Skin of body (tissue), 2 donors: ENCODE data around the gene SETD2. TPM values are rescaled to one million over a fixed set of nuclear protein-coding genes. Genes with fewer than 3 reads are reported as not detected.

ENCODE experiments used
- DNase-seq: peaks from one replicate; lab custom pipeline; 2025; lab: John Stamatoyannopoulos, UW
- total RNA-seq: library from RNA; depleted of rRNA; stranded (reverse); fragments of >200 nt; gene quantifications from one replicate; pipeline ENCODE4 v1.2.3, GENCODE V29; 2014

The SETD2 gene
- total RNA-seq, 1 donor from 2014 or later = 72.1 TPM

GRCh38 chr3:46985588-46985987 lies 178.3 kb downstream of the SETD2 start:
- no peak for DNase-seq

GRCh38 chr3:46984591-46985459 lies 179.1 kb downstream of the SETD2 start:
- DNase-seq = no peak

- DNase-seq = no peak
Measured at GRCh38 chr3:46982546-46982945, 181.4 kb downstream of the SETD2 start.

- DNase-seq = no peak
Measured at GRCh38 chr3:46981932-46982471, 181.9 kb downstream of the SETD2 start.

GRCh38 chr3:46979958-46980497 lies 183.9 kb downstream of the SETD2 start:
- DNase-seq = no peak

- peak; percentile 70 for DNase-seq
Measured at GRCh38 chr3:46978985-46979944, 184.6 kb downstream of the SETD2 start, which contains the start of gene NBEAL2. Gene NBEAL2, plus strand, starts transcription at chr3:46979666. Its CDS starts 196 bp downstream, at chr3:46979862.

GRCh38 chr3:46978381-46978780 lies 185.5 kb downstream of the SETD2 start:
- DNase-seq = no peak

GRCh38 chr3:46977811-46978195 lies 186.1 kb downstream of the SETD2 start:
- DNase-seq = no peak

GRCh38 chr3:46976326-46977190 lies 187.4 kb downstream of the SETD2 start, which contains the start of gene CCDC12:
Gene CCDC12, minus strand, starts transcription at chr3:46976745. Its CDS starts 13 bp downstream, at chr3:46976732.
- DNase-seq = peak; percentile 99

GRCh38 chr3:46974421-46975171 lies 189.3 kb downstream of the SETD2 start:
- DNase-seq = no peak

GRCh38 chr3:46972396-46972795 lies 191.5 kb downstream of the SETD2 start:
- DNase-seq = no peak

GRCh38 chr3:46971742-46972141 lies 192.2 kb downstream of the SETD2 start:
- no peak for DNase-seq

GRCh38 chr3:46971151-46971550 lies 192.8 kb downstream of the SETD2 start:
- no peak for DNase-seq

- no peak for DNase-seq
Measured at GRCh38 chr3:46970391-46971091, 193.4 kb downstream of the SETD2 start.

- no peak for DNase-seq
Measured at GRCh38 chr3:46968783-46969428, 195.0 kb downstream of the SETD2 start.

- DNase-seq = no peak
Measured at GRCh38 chr3:46966811-46967210, 197.1 kb downstream of the SETD2 start.
